Suprapubic skin (tissue), 4 donors: ENCODE measurements around the gene DNAH3.

Experiments
- EP300 ChIP-seq: sonication (generic); formaldehyde crosslinking; IDR thresholded peaks from one replicate; pipeline ENCODE4 v1.6.1; 2017; ENCODE audit warnings: antibody characterized with exemption
- POLR2A ChIP-seq, 2 donors: fragments of 450-650 bp; IDR thresholded peaks; one replicate each; pipeline ENCODE4 v1.6.1; 2017; ENCODE audit warnings: antibody characterized with exemption in 2 of 2, mild to moderate bottlenecking in 2 of 2, moderate library complexity in 2 of 2
- POLR2AphosphoS5 ChIP-seq, 3 donors: sonication (generic); formaldehyde crosslinking; IDR thresholded peaks; one replicate each; pipeline ENCODE4 v1.6.1; 2017; ENCODE audit warnings: antibody characterized with exemption in 3 of 3
- TF ChIP-seq, protein P1 (sequence below), 2 donors: fragments of 200-600 bp in 1 of 2; fragments of 450-650 bp in 1 of 2; sonication (generic) in 1 of 2; IDR thresholded peaks; one replicate each; pipeline ENCODE4 v1.5.1; 2016 to 2019; ENCODE audit warnings: antibody characterized with exemption in 2 of 2, mild to moderate bottlenecking in 1 of 2, moderate library complexity in 1 of 2

DNA sequence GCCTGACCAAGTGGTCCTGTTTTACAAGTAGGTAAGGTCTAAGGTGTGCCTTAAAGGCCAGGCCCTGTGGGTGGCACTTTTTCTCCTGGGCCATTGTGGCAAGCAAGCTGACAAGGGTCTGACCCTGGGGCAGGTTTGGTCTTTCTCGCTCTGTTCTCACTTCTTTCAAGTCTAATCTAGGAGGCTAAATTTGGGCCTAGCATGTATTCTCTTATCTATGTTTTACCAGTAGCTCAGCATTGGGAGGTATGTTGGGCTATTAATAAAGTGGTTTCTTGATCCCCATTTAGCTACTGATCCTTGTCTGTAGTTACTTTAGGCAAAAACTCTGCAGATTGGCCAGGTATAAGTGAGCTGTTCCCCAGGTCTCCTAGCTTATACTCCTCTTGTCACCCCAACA, 77.7 kb downstream of the DNAH3 start:
- TF ChIP-seq POLR2A (IDR thresholded peaks at IDR 0.05) = no peak
- TF ChIP-seq, protein P1, sequence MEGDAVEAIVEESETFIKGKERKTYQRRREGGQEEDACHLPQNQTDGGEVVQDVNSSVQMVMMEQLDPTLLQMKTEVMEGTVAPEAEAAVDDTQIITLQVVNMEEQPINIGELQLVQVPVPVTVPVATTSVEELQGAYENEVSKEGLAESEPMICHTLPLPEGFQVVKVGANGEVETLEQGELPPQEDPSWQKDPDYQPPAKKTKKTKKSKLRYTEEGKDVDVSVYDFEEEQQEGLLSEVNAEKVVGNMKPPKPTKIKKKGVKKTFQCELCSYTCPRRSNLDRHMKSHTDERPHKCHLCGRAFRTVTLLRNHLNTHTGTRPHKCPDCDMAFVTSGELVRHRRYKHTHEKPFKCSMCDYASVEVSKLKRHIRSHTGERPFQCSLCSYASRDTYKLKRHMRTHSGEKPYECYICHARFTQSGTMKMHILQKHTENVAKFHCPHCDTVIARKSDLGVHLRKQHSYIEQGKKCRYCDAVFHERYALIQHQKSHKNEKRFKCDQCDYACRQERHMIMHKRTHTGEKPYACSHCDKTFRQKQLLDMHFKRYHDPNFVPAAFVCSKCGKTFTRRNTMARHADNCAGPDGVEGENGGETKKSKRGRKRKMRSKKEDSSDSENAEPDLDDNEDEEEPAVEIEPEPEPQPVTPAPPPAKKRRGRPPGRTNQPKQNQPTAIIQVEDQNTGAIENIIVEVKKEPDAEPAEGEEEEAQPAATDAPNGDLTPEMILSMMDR (IDR thresholded peaks at IDR 0.05) = no peak
- TF ChIP-seq EP300 = no peak
- TF ChIP-seq POLR2AphosphoS5 (IDR thresholded peaks at IDR 0.05) = no peak
